ENCODE measurements around the gene PTPRG. TPM values are rescaled to one million over a fixed set of nuclear protein-coding genes. Genes with fewer than 3 reads are reported as not detected.

Gene PTPRG
- total RNA-seq, 1 donor from 2014 or later = 80.7 TPM

GRCh38 chr3:62276658-62277180 is 715.3 kb downstream of the PTPRG start:
- no peak for TF ChIP-seq CTCF (IDR thresholded peaks at IDR 0.05; ENCODE audit: unreplicated experiment)
- Mint-ChIP-seq H3K9me3 (ENCODE audit: unreplicated experiment) (no peaks in the 10 kb centered on the region), H3K36me3 (ENCODE audit: low read depth, unreplicated experiment) (peaks cover 7% of the 10 kb centered on the region), H3K4me1 (ENCODE audit: unreplicated experiment) (no peaks in the 10 kb centered on the region), H3K4me3 (ENCODE audit: unreplicated experiment) (no peak overlapping the region), H3K27me3 (ENCODE audit: unreplicated experiment) (no peaks in the 10 kb centered on the region), H3K27ac (ENCODE audit: unreplicated experiment) (no peak overlapping the region)
- no peak for DNase-seq (ENCODE audit: low spot score)

GRCh38 chr3:62277450-62277849 is 716.1 kb downstream of the PTPRG start:
- DNase-seq (ENCODE audit: low spot score) = no peak
- Mint-ChIP-seq H3K27ac (ENCODE audit: unreplicated experiment) (no peak overlapping the region), H3K4me3 (ENCODE audit: unreplicated experiment) (no peak overlapping the region), H3K9me3 (ENCODE audit: unreplicated experiment) (no peaks in the 10 kb centered on the region), H3K4me1 (ENCODE audit: unreplicated experiment) (no peaks in the 10 kb centered on the region), H3K27me3 (ENCODE audit: unreplicated experiment) (no peaks in the 10 kb centered on the region), H3K36me3 (ENCODE audit: low read depth, unreplicated experiment) (peaks cover 7% of the 10 kb centered on the region)
- no peak for TF ChIP-seq CTCF (IDR thresholded peaks at IDR 0.05; ENCODE audit: unreplicated experiment)

- Mint-ChIP-seq H3K9me3 (ENCODE audit: unreplicated experiment) (no peaks in the 10 kb centered on the region), H3K4me1 (ENCODE audit: unreplicated experiment) (no peaks in the 10 kb centered on the region), H3K27me3 (ENCODE audit: unreplicated experiment) (no peaks in the 10 kb centered on the region), H3K27ac (ENCODE audit: unreplicated experiment) (no peak overlapping the region), H3K4me3 (ENCODE audit: unreplicated experiment) (no peak overlapping the region), H3K36me3 (ENCODE audit: low read depth, unreplicated experiment) (peaks cover 4% of the 10 kb centered on the region)
- TF ChIP-seq CTCF (IDR thresholded peaks at IDR 0.05; ENCODE audit: unreplicated experiment) = no peak
- DNase-seq (ENCODE audit: low spot score) = no peak
Observed at GRCh38 chr3:62277986-62278385, 716.6 kb downstream of the PTPRG start.

GRCh38 chr3:62281726-62282125 is 720.4 kb downstream of the PTPRG start:
- H3K9me3 Mint-ChIP-seq (ENCODE audit: unreplicated experiment) = no peaks in the 10 kb centered on the region
- H3K27ac Mint-ChIP-seq (ENCODE audit: unreplicated experiment) = no peak overlapping the region
- H3K4me1 Mint-ChIP-seq (ENCODE audit: unreplicated experiment) = peaks cover 2% of the 10 kb centered on the region
- no peak for DNase-seq (ENCODE audit: low spot score)
- H3K4me3 Mint-ChIP-seq (ENCODE audit: unreplicated experiment) = no peak overlapping the region
- no peak for TF ChIP-seq CTCF (IDR thresholded peaks at IDR 0.05; ENCODE audit: unreplicated experiment)
- no peaks in the 10 kb centered on the region for H3K27me3 Mint-ChIP-seq (ENCODE audit: unreplicated experiment)
- no peaks in the 10 kb centered on the region for H3K36me3 Mint-ChIP-seq (ENCODE audit: low read depth, unreplicated experiment)

- Mint-ChIP-seq H3K36me3 (ENCODE audit: low read depth, unreplicated experiment) (no peaks in the 10 kb centered on the region), H3K4me1 (ENCODE audit: unreplicated experiment) (peaks cover 2% of the 10 kb centered on the region), H3K4me3 (ENCODE audit: unreplicated experiment) (no peak overlapping the region), H3K27ac (ENCODE audit: unreplicated experiment) (no peak overlapping the region), H3K27me3 (ENCODE audit: unreplicated experiment) (no peaks in the 10 kb centered on the region), H3K9me3 (ENCODE audit: unreplicated experiment) (no peaks in the 10 kb centered on the region)
- no peak for TF ChIP-seq CTCF (IDR thresholded peaks at IDR 0.05; ENCODE audit: unreplicated experiment)
- DNase-seq (ENCODE audit: low spot score) = no peak
Observed at GRCh38 chr3:62284442-62284841, 723.1 kb downstream of the PTPRG start.

Measured in endothelial cell (in vitro differentiated cells).